ENCODE data around the gene ANO4.

GRCh38 chr12:101064721-101065120, 270.1 kb downstream of the ANO4 start:
- no peak for TF ChIP-seq CTCF (IDR thresholded peaks at IDR 0.05; ENCODE audit: borderline replicate concordance, extremely low read depth, low read length, poor library complexity, severe bottlenecking)
- TF ChIP-seq EZH2 (IDR thresholded peaks at IDR 0.05; ENCODE audit: borderline replicate concordance, low read depth, low read length, severe bottlenecking) = no peak
